GM06990 (cell line): Measurements from ENCODE around the gene ZBTB49.

Source experiments
- DNase-seq: peaks from one replicate; pipeline ENCODE4 v3.0.0-alpha.2; 2011; ENCODE audit not compliant: insufficient read length; ENCODE audit errors: extremely low read depth
- H3K27me3 ChIP-seq: replicated peaks from 2 replicates; pipeline ENCODE4 v1.6.0; 2011; ENCODE audit warnings: low read length; ENCODE audit not compliant: control insufficient read depth, insufficient read depth
- H3K36me3 ChIP-seq: 2 replicates; pipeline ENCODE4 v1.5.1; 2011; ENCODE audit warnings: low read length; ENCODE audit not compliant: control insufficient read depth, insufficient read depth
- H3K4me3 ChIP-seq: replicated peaks from 2 replicates; pipeline ENCODE4 v1.5.1; 2011; ENCODE audit warnings: low read depth, mild to moderate bottlenecking, control low read depth, low read length
- TF ChIP-seq, protein P1 (sequence below): IDR thresholded peaks from 2 replicates; pipeline ENCODE4 v1.5.1; 2011; ENCODE audit warnings: low read length, control low read depth, mild to moderate bottlenecking, inconsistent platforms; ENCODE audit not compliant: insufficient read depth, poor library complexity, severe bottlenecking

Gene ZBTB49

DNA sequence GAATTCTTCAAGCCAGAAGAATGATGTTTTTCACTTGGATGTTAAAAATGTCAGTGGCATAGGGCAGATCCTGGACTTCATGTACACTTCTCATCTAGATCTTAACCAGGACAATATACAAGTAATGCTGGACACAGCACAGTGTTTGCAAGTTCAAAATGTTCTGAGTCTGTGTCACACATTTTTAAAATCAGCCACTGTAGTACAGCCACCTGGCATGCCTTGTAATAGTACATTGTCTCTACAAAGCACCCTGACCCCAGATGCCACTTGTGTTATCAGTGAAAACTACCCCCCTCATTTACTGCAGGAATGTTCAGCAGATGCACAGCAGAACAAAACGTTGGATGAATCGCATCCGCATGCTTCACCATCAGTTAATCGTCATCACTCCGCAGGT is 11.9 kb downstream of the ZBTB49 start:
- TF ChIP-seq, protein P1, sequence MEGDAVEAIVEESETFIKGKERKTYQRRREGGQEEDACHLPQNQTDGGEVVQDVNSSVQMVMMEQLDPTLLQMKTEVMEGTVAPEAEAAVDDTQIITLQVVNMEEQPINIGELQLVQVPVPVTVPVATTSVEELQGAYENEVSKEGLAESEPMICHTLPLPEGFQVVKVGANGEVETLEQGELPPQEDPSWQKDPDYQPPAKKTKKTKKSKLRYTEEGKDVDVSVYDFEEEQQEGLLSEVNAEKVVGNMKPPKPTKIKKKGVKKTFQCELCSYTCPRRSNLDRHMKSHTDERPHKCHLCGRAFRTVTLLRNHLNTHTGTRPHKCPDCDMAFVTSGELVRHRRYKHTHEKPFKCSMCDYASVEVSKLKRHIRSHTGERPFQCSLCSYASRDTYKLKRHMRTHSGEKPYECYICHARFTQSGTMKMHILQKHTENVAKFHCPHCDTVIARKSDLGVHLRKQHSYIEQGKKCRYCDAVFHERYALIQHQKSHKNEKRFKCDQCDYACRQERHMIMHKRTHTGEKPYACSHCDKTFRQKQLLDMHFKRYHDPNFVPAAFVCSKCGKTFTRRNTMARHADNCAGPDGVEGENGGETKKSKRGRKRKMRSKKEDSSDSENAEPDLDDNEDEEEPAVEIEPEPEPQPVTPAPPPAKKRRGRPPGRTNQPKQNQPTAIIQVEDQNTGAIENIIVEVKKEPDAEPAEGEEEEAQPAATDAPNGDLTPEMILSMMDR, result no peak
- Histone ChIP-seq H3K27me3 (no peaks in the 10 kb centered on the region), H3K4me3 (no peak overlapping the region), H3K36me3 (peaks cover 11% of the 10 kb centered on the region)
- no peak for DNase-seq

DNA sequence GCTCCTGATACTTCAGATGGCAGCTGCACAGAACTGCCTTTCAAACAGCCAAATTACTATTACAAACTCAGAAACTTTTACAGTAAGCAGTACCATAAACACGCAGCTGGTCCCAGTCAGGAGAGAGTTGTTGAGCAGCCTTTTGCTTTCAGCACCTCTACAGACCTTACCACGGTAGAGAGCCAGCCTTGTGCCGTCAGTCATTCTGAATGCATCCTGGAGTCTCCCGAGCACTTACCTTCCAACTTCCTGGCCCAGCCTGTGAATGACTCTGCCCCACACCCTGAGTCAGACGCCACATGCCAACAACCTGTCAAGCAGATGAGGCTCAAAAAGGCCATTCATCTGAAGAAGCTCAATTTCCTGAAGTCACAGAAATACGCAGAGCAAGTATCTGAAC is 12.4 kb downstream of the ZBTB49 start:
- no peaks in the 10 kb centered on the region for H3K27me3 ChIP-seq
- H3K36me3 ChIP-seq, result peaks cover 13% of the 10 kb centered on the region
- TF ChIP-seq, protein P1, result no peak
- H3K4me3 ChIP-seq, result no peak overlapping the region
- no peak for DNase-seq

DNA sequence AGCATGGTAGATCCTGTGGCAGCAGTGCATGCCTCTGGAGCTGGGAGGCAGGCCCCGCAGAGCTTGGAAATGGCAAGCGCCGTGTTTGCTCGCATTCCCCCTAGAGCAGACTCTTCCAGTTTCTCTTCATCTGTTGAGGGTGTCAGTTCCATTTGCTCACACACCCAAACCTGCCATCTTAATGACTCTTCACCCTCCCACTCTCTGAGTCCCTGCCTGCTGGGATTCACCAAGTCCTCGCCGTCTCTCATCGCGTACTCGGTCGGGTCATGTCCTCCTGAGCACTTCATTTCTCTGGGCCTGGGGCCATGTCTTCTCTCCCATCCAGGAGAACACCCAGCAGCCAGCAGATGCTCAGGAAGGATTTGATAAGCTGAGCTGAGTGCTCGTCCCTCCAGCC is 16.9 kb downstream of the ZBTB49 start:
- H3K36me3 ChIP-seq, result peaks cover 11% of the 10 kb centered on the region
- H3K4me3 ChIP-seq, result no peak overlapping the region
- TF ChIP-seq, protein P1, result no peak
- DNase-seq, result no peak
- H3K27me3 ChIP-seq, result no peaks in the 10 kb centered on the region

DNA sequence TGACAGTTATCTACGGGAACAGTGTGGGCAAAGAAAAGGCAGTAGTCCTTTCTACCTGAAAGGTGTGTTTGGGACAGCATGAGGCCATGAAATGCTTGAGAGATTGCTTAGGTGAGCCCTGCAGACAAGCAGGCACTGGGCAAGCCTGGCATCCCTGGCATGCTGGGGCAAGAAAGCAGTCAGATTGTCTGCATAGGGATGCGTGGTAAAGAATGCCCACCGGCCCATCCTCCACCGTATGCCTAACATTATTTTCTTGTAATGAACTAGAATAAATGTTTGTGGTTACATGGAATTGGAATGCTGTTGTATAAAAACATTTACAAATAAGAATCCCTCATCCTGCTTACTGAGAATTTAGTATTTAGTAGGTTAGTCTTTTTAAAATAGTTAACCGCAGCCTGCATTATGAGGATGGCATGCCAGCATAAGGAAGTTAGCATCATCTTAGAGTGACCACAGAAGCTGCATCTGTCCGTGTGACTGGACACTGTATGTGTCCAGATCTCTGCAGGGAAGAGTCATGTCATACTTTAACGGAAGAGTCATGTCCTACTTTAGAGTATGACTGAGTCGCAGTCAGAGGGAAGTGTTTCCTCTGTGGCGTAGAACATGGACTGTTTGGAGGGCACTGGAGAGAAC is 18.9 kb downstream of the ZBTB49 start:
- TF ChIP-seq, protein P1, result no peak
- H3K36me3 ChIP-seq, result peaks cover 15% of the 10 kb centered on the region
- no peaks in the 10 kb centered on the region for H3K27me3 ChIP-seq
- no peak overlapping the region for H3K4me3 ChIP-seq
- DNase-seq, result no peak

DNA sequence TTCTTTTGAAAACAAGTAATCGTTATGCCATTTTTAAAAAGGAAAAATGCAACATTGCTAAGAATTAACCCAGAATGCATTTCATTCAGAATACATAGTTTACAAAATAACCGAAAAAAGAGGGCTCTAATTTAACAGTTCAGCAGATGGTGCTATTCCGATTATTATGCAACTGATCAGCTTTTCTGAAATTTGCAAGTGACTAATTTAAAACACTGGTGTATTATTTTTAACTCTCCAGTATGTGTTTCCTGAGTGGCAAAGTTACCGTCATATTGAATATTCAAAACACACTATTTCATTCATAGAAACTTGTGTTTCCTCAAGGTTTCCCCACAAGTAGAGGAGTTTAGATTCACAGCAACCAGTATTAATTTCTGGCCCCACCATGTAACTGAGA is 21.1 kb downstream of the ZBTB49 start:
- H3K36me3 ChIP-seq, result peaks cover 14% of the 10 kb centered on the region
- TF ChIP-seq, protein P1, result peak; percentile 4
- DNase-seq, result no peak
- H3K27me3 ChIP-seq, result no peaks in the 10 kb centered on the region
- no peak overlapping the region for H3K4me3 ChIP-seq
